Stimulated activated CD8-positive, alpha-beta memory T cell treated with anti-CD3 and anti-CD28 coated beads, Interleukin-12 subunit alpha, Interleukin-12 subunit beta, amount 100 ng/mL, for 4 hours (primary cell): ENCODE measurements around the gene COL5A1.

Experiments used
- DNase-seq: peaks from one replicate; pipeline ENCODE4 v3.0.0-alpha.2; 2020; ENCODE audit warnings: low read depth

The COL5A1 gene

DNA sequence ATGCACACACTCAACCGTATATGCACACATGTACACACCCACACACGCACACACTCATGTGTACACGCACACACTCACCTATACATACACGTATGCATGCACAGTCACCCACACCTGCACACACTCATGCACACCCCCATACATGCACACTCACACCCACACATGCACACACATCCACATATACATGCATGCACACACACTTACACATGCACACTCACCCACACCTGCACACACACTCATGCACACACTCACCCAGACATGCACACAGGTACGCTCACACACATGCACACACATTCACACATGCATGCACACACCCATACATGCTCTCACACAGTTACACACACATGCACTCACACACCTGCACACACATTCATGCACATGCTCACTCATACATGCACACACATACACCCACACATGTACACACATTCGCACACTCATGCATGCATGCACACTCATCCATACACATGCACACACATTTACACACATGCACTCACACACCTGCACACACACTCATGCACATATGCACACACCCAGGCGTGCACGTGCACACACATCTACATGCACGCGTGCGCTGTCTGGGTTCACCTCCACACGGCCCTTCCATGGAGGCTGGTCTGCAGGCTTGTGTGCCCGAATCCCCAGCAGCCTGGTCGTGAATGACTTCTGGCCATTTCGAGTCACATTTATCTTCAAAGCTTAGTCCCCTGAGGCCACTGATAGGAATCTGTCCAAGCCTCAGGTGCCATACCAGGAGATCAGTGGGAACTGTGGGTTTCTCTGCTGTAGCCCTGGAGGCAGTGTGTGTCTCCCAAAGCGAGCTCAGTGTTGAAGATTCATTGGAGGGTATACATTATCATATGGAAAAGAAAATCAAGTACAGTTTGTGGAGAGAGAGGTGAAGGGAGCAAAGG, 103.0 kb downstream of the COL5A1 start:
- DNase-seq = no peak

DNA sequence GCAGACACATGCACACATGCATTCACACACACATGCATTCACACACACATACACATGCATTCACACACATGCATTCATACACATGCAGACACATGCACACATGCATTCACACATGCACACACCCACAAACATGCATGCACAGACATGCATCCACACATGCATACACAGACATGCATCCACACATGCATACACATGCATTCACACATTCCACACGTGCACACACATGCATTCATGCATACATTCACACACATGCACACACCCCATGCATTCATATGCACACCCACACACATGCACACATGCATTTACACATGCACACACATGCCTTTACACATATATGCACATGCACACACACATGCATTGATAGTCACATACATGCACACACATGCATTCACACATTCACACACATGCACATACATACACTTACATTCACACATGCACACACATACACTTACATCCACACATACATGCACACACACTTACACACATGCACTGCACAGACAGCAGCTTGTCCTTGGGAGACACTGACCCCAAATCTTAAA, 106.4 kb downstream of the COL5A1 start:
- no peak for DNase-seq

GRCh38 chr9:134748591-134748990, 107.0 kb downstream of the COL5A1 start:
- no peak for DNase-seq

- DNase-seq = no peak
Observed at GRCh38 chr9:134750450-134751155, 109.0 kb downstream of the COL5A1 start.

- DNase-seq = no peak
Observed at GRCh38 chr9:134751622-134752021, 110.0 kb downstream of the COL5A1 start.

GRCh38 chr9:134752471-134753168, 111.0 kb downstream of the COL5A1 start:
- no peak for DNase-seq

- no peak for DNase-seq
Observed at GRCh38 chr9:134753191-134753590, 111.6 kb downstream of the COL5A1 start.

GRCh38 chr9:134755221-134755907, 113.8 kb downstream of the COL5A1 start:
- DNase-seq = no peak

GRCh38 chr9:134756098-134756497, 114.5 kb downstream of the COL5A1 start:
- DNase-seq = no peak

- no peak for DNase-seq
Observed at GRCh38 chr9:134757216-134757975, 115.8 kb downstream of the COL5A1 start.

DNA sequence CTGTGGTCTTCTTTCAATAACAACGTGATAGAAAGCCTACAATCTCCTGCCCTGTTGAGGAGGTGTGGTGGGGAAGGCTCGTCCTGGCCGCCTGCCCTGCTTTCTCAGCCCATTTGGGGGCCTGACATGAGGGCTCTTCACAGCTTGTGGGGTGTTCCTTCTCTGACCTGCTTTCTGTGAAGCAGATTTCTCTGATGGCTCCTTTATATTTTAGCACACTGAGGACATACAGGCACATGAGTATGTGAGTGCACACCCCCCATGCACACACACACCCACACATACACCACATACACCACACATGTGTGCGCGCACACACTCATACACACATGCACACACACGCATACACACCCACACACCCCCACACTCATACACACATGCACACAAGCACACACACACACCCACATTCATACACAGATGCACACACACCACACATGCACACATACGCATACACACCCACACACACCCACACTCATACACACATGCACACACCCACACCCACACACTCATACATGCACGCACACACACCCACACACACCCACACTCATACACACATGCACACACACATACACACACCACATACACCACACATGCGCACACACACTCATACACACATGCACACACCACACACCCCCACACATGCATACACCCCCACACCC, 117.5 kb downstream of the COL5A1 start:
- DNase-seq = no peak

DNA sequence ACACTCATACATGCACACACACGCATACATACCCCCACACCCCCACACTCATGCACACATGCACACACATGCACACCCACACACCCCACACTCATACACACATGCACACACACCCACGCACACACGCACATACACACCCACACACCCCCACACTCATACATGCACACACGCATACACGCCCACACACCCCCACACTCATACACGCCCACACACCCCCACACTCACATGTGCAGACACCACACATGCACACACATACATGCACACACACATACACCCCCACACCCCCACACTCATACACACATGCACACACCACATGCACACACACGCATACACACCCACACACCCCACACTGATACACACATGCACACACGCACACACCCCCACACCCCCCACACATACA, 118.3 kb downstream of the COL5A1 start:
- no peak for DNase-seq

DNA sequence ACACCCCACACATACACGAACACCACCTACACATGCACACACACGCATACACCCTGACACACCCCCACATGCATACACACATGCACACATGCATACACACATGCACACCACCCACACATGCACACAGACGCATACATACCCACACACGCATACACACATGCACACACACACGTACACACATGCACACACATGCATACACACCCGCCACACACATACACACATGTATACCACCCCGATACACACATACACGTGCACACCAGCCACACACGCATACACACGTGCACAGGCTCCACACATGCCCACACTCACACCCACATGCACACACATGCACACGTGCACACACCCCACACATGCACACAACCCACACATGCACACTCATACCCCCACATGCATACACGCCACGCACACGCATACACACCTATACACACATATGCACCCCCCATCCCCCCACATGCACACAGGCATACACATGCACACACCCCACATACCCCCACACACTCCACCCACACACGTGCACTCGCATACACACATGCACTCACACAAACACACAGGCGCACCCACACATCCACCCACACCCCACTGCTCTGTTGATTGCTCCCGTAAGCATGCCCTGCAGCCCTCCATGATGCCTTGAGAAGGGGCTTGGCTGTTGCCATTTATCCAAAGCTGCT, 119.3 kb downstream of the COL5A1 start:
- DNase-seq = no peak

DNA sequence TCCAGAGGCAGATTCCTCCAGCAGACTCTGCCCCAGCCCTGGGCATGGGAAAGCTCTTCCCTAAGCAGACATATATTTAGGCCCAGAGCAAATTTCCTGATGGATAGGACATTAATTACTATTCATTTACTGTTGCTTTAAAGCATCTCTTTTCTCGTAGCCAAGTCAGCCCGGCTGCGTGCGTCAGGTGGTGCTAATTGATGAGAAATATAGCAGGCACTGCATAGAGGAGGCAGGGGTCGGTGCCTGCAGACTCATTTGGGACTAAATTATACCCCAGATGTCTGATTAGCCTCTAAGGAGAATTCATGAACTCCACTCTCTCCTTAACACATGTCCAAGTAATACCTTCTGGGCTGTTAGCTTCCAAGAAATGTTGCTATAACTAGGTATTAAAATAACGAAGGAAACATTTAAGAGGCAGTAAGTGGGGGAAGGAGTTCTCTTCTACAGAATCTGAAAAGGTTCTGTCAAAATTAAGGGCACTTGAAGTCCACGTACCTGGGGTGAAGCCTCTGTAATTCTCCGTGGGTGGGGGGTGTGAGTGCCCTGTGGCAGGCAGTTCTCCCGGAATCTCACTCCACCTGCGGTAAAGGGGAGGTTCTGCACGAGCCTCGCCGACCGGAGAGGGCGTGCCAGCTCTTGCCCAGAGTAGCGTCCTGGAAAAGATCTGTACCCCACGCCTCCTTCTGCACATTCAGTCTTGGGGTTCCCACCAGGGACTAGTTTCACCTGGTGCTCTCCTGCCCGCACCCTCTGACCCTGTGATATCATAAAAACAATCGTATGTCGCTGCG, 123.1 kb downstream of the COL5A1 start:
- no peak for DNase-seq

DNA sequence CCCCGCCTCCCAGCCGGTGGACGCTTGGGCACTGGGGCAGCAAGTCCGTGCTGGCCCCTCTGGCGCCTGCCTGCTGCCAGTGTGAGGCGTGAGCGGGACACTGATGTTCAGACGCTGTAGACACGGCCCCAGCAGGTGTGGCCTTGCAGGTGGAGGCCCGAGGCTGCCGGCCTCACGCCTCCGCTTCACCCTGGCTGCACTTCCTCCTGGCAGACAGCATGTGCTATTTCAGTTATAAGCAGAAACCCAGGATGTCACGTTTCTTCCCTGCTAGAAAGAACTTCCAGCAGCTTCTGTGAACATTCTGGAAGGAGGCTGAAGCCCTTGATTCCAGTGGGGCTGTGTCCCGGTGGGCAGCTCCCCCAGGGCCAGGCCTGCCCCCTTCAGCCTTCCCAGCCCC, 124.2 kb downstream of the COL5A1 start:
- no peak for DNase-seq

DNA sequence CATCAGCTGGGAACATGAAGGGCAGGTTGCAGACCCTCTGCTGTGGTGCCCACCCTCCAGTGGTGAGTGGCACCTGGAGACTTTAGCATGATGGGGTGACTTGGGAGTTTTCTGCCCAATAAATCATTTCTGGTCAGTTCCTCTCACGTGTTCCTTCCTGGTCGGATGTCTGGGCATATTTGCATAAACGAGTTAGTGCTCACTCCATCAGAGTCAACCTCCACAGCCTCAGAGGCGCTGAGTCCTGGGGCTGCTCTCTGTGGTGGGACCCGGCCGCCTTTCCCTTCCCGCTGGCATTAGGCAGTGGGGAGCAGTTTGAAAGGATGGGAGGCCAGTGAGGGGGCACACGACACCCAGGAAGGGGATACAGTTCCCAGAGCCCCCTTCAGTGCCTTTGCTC, 125.0 kb downstream of the COL5A1 start:
- DNase-seq = no peak

DNA sequence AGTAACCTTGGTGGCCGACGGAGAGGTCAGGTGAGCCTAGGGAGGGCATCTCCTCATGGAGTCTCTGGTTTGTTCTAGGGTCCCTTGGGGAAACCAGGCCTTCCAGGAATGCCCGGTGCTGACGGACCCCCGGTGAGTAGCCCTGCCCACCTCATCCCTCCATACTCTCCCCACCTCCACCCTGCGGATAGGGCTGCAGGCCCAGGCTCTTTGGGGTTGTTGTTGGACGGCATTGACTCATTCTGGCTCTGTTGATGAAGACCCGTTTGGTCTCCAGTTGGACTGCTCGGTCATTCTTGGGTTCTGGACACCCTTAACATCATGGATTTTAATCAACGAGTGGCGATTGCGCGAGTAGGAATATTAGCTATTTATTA, 126.7 kb downstream of the COL5A1 start:
- no peak for DNase-seq

- DNase-seq = no peak
Observed at GRCh38 chr9:134768709-134769351, 127.2 kb downstream of the COL5A1 start.
